ENCODE measurements around the gene DEFB113.

GRCh38 chr6:49950415-49950751 lies 19.0 kb downstream of the DEFB113 start:
- TF ChIP-seq CTCF (conservative IDR thresholded peaks at IDR 0.05; ENCODE audit: low read depth in 2 of 2): no peak
- TF ChIP-seq ETS1 (IDR thresholded peaks at IDR 0.05): no peak
- no peak for TF ChIP-seq POLR2AphosphoS5 (IDR thresholded peaks at IDR 0.05; ENCODE audit: low read depth)
- no peak for TF ChIP-seq EZH2 (IDR thresholded peaks at IDR 0.05; ENCODE audit: low read depth, unreplicated experiment)
- TF ChIP-seq, protein P1, sequence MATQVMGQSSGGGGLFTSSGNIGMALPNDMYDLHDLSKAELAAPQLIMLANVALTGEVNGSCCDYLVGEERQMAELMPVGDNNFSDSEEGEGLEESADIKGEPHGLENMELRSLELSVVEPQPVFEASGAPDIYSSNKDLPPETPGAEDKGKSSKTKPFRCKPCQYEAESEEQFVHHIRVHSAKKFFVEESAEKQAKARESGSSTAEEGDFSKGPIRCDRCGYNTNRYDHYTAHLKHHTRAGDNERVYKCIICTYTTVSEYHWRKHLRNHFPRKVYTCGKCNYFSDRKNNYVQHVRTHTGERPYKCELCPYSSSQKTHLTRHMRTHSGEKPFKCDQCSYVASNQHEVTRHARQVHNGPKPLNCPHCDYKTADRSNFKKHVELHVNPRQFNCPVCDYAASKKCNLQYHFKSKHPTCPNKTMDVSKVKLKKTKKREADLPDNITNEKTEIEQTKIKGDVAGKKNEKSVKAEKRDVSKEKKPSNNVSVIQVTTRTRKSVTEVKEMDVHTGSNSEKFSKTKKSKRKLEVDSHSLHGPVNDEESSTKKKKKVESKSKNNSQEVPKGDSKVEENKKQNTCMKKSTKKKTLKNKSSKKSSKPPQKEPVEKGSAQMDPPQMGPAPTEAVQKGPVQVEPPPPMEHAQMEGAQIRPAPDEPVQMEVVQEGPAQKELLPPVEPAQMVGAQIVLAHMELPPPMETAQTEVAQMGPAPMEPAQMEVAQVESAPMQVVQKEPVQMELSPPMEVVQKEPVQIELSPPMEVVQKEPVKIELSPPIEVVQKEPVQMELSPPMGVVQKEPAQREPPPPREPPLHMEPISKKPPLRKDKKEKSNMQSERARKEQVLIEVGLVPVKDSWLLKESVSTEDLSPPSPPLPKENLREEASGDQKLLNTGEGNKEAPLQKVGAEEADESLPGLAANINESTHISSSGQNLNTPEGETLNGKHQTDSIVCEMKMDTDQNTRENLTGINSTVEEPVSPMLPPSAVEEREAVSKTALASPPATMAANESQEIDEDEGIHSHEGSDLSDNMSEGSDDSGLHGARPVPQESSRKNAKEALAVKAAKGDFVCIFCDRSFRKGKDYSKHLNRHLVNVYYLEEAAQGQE (IDR thresholded peaks at IDR 0.05; ENCODE audit: unreplicated experiment): no peak
- TF ChIP-seq EZH2phosphoT487 (IDR thresholded peaks at IDR 0.05; ENCODE audit: unreplicated experiment): no peak

Data from GM23338 (cell line).